Epithelial cell of esophagus (primary cell): ENCODE results near the gene SCARB1.

Source experiments
- DNase-seq: peaks from one replicate; pipeline ENCODE4 v3.0.0; 2010; ENCODE audit warnings: low read depth
- H3K4me3 ChIP-seq: 2 replicates; pipeline ENCODE4 v1.5.1; 2011; ENCODE audit warnings: mild to moderate bottlenecking, low read length, control low read depth
- CTCF ChIP-seq: IDR thresholded peaks from 2 replicates; pipeline ENCODE4 v1.5.1; 2011; ENCODE audit warnings: low read depth, mild to moderate bottlenecking, low read length, control low read depth, inconsistent platforms; ENCODE audit not compliant: insufficient read depth; ENCODE audit errors: missing control alignments

Gene SCARB1

DNA sequence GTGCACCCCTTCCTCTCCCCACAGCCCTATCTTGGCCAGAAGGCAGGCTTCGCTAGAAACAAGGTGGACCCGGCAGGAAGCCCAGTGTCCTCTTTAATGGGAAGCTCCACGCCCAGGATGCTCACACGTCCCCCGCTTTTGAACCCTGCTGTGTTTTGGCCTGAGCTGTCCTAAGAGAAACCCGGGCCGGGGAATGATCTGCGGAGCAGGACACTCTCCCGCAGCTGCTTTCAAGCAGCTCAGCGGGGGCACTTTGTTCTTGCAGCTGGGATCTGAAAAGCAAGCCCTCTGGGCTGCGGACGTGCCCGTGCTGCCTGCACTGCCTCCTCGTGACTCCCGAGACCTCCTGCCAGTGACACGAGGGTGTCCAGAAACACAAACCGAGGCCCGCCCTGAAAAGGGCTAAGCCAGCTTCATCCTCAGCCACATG, 30.0 kb downstream of the SCARB1 start:
- no peak for TF ChIP-seq CTCF
- no peak overlapping the region for H3K4me3 ChIP-seq
- no peak for DNase-seq

GRCh38 chr12:124832856-124833255, 30.8 kb downstream of the SCARB1 start:
- DNase-seq, result no peak
- H3K4me3 ChIP-seq, result no peak overlapping the region
- TF ChIP-seq CTCF, result no peak

GRCh38 chr12:124831590-124831989, 32.1 kb downstream of the SCARB1 start:
- no peak overlapping the region for H3K4me3 ChIP-seq
- TF ChIP-seq CTCF, result no peak

DNA sequence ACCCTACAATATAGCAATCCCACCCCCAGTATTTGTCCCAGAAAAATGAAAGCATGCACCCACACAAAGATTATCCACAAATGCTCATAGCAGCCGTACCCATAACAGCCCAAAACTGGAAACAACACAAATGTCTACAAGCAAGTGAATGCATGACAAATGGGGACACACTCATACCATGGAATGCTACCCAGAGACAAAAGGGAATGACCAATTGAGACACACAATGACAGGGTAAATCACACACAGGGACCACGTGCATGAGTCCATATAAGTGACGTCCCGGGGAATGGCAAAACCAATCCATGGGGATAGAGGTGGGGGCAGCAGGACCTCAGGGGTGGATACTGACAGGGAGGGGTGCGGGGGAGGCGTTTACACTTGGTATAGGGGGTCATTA, 33.4 kb downstream of the SCARB1 start:
- H3K4me3 ChIP-seq, result no peak overlapping the region
- no peak for DNase-seq
- TF ChIP-seq CTCF, result no peak

More at GRCh38 chr12:124831590-124831989, 32.1 kb downstream of the SCARB1 start:
- no peak for DNase-seq

DNA sequence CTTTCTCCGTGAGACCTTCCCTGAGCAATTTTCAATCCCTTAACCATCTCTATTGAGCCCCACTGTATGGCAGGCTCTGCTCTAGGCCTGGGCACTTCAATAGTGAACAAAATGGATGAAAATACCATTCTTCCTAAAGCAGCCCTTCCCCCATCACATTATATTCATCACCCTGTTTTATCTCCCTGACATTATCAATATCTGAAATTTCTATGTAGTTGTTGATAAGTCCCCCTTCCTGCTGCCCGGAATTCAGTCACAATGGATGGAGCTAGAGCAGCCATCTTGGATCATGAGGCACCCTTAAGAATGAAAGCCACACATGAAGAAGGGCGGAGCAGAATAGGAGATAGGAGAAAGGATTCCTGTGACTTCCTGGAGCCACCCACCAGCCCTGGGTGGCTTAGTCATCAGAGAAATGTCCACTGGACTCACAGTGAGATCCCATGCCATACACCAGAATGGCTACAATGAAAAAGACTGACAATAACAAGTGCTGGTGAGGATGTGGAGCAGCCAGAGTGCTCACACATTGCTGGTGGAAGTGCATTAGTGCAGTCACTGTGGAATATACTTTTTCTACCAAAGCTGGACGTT, 33.9 kb downstream of the SCARB1 start:
- H3K4me3 ChIP-seq, result no peak overlapping the region
- no peak for TF ChIP-seq CTCF
- no peak for DNase-seq

- peak; percentile 96 for DNase-seq
- TF ChIP-seq CTCF, result no peak
- no peak overlapping the region for H3K4me3 ChIP-seq
Measured at GRCh38 chr12:124829008-124829707, 34.5 kb downstream of the SCARB1 start.
